Neural progenitor cell (in vitro differentiated cells): Measurements from ENCODE around the gene SLC41A1. TPM values are rescaled to one million over a fixed set of nuclear protein-coding genes. Genes with fewer than 3 reads are reported as not detected.

Source experiments
- DNase-seq: peaks from one replicate; pipeline ENCODE4 v3.0.0-alpha.2; 2016; ENCODE audit warnings: low spot score
- H2AFZ ChIP-seq: fragments of 200-600 bp; sonication (generic); replicated peaks from 2 replicates; pipeline ENCODE4 v1.6.1; 2016; ENCODE audit warnings: antibody characterized with exemption
- H3F3A ChIP-seq: fragments of 200-600 bp; sonication (generic); 2 replicates; pipeline ENCODE4 v1.6.1; 2016; ENCODE audit warnings: antibody characterized with exemption, low read depth
- H3K27ac ChIP-seq: fragments of 200-600 bp; sonication (generic); 2 replicates; pipeline ENCODE4 v1.5.1; 2016; ENCODE audit warnings: mild to moderate bottlenecking
- H3K27me3 ChIP-seq: fragments of 200-600 bp; sonication (generic); 2 replicates; pipeline ENCODE4 v1.6.1; 2016; ENCODE audit warnings: mild to moderate bottlenecking, moderate library complexity
- H3K36me3 ChIP-seq: fragments of 200-600 bp; sonication (generic); 2 replicates; pipeline ENCODE4 v1.5.1; 2016
- H3K4me1 ChIP-seq: fragments of 200-600 bp; sonication (generic); 2 replicates; pipeline ENCODE4 v1.6.1; 2016; ENCODE audit warnings: mixed run types
- H3K4me2 ChIP-seq: fragments of 200-600 bp; sonication (generic); 2 replicates; pipeline ENCODE4 v1.6.1; 2016
- H3K4me3 ChIP-seq: fragments of 200-600 bp; sonication (generic); 2 replicates; pipeline ENCODE4 v1.5.1; 2016
- H3K79me2 ChIP-seq: fragments of 200-600 bp; sonication (generic); 2 replicates; pipeline ENCODE4 v1.6.1; 2016; ENCODE audit warnings: low read depth
- H3K9ac ChIP-seq: fragments of 200-600 bp; sonication (generic); 2 replicates; pipeline ENCODE4 v1.6.1; 2016
- H3K9me3 ChIP-seq: fragments of 200-600 bp; sonication (generic); 2 replicates; pipeline ENCODE4 v1.5.1; 2016; ENCODE audit warnings: low read depth
- H4K20me1 ChIP-seq: fragments of 200-600 bp; sonication (generic); 2 replicates; pipeline ENCODE4 v1.6.1; 2016; ENCODE audit warnings: low read depth
- H3K27ac Mint-ChIP-seq: 3 replicates; pipeline ENCODE4 v1.8.0; 2021; ENCODE audit warnings: mixed read lengths
- H3K27me3 Mint-ChIP-seq: 2 replicates; pipeline ENCODE4 v1.8.0; 2022; ENCODE audit warnings: low read depth, mild to moderate bottlenecking, inconsistent platforms, moderate library complexity, mixed read lengths; ENCODE audit not compliant: insufficient read depth
- H3K36me3 Mint-ChIP-seq: 3 replicates; pipeline ENCODE4 v1.8.0; 2021; ENCODE audit warnings: mixed read lengths
- H3K4me1 Mint-ChIP-seq: 3 replicates; pipeline ENCODE4 v1.8.0; 2021; ENCODE audit warnings: mixed read lengths
- H3K4me3 Mint-ChIP-seq: 3 replicates; pipeline ENCODE4 v1.8.0; 2021; ENCODE audit warnings: mild to moderate bottlenecking, moderate library complexity, mixed read lengths
- H3K9me3 Mint-ChIP-seq: 3 replicates; pipeline ENCODE4 v1.8.0; 2020; ENCODE audit warnings: mixed read lengths
- CTCF ChIP-seq: fragments of 200-600 bp; sonication (generic); IDR thresholded peaks from 2 replicates; pipeline ENCODE4 v1.5.1; 2017; ENCODE audit warnings: antibody characterized with exemption, mild to moderate bottlenecking
- EZH2 ChIP-seq: fragments of 200-600 bp; sonication (generic); IDR thresholded peaks from 2 replicates; pipeline ENCODE4 v1.6.1; 2017; ENCODE audit warnings: antibody characterized with exemption, mild to moderate bottlenecking, moderate library complexity
- EZH2phosphoT487 ChIP-seq: fragments of 200-600 bp; sonication (generic); IDR thresholded peaks from 2 replicates; pipeline ENCODE4 v1.6.1; 2017; ENCODE audit warnings: antibody characterized with exemption
- total RNA-seq: library from RNA; depleted of rRNA; stranded (reverse); fragments of >200 nt; gene quantifications from 2 replicates; pipeline ENCODE4 v1.2.3, GENCODE V29; 2015; ENCODE audit warnings: low replicate concordance

The SLC41A1 gene
- total RNA-seq, 1 donor from 2014 or later = 10.4 TPM

DNA sequence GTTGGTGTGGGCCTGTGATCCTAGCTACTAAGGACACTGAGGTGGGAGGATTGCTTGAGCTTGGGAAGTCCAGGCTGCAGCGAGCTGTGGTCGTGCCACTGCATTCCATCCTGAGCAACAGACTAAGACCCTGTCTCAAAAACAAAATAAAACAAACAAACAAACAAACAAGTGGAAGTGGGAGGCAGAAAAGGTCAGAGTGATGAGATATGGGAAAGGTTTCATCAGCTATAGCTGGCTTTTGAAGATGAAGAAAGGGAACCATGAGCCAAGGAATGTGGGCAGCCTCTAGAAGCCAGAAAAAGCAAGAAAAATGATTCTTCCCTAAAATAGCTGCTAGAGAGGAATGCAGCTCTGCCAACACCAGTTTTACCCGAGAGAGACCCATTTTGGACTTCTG, 52.4 kb downstream of the SLC41A1 start:
- H3K4me1 ChIP-seq = no peaks in the 10 kb centered on the region
- no peaks in the 10 kb centered on the region for H3K79me2 ChIP-seq
- H3K9me3 Mint-ChIP-seq = no peaks in the 10 kb centered on the region
- no peak overlapping the region for H2AFZ ChIP-seq
- H3K27me3 Mint-ChIP-seq = peaks cover 4% of the 10 kb centered on the region
- H3K4me1 Mint-ChIP-seq = no peaks in the 10 kb centered on the region
- no peaks in the 10 kb centered on the region for H4K20me1 ChIP-seq
- no peaks in the 10 kb centered on the region for H3K27me3 ChIP-seq
- H3K4me3 ChIP-seq = no peak overlapping the region
- no peak overlapping the region for H3K9ac ChIP-seq
- no peaks in the 10 kb centered on the region for H3F3A ChIP-seq
- H3K4me3 Mint-ChIP-seq = no peak overlapping the region
- no peaks in the 10 kb centered on the region for H3K36me3 Mint-ChIP-seq
- H3K27ac ChIP-seq = no peak overlapping the region
- H3K4me2 ChIP-seq = no peak overlapping the region
- DNase-seq = no peak
- TF ChIP-seq EZH2 = no peak
- no peak for TF ChIP-seq CTCF
- no peak for TF ChIP-seq EZH2phosphoT487
- H3K36me3 ChIP-seq = no peaks in the 10 kb centered on the region
- H3K27ac Mint-ChIP-seq = no peak overlapping the region
- H3K9me3 ChIP-seq = no peaks in the 10 kb centered on the region

GRCh38 chr1:205756552-205756951, 56.4 kb downstream of the SLC41A1 start:
- Mint-ChIP-seq H3K27ac (no peak overlapping the region), H3K27me3 (peaks cover 2% of the 10 kb centered on the region), H3K4me1 (no peaks in the 10 kb centered on the region), H3K36me3 (no peaks in the 10 kb centered on the region), H3K9me3 (no peaks in the 10 kb centered on the region), H3K4me3 (no peak overlapping the region)
- TF ChIP-seq EZH2 (no peak), CTCF (no peak), EZH2phosphoT487 (no peak)
- Histone ChIP-seq H2AFZ (no peak overlapping the region), H3K9me3 (no peaks in the 10 kb centered on the region), H3F3A (peaks cover 4% of the 10 kb centered on the region), H4K20me1 (no peaks in the 10 kb centered on the region), H3K9ac (no peak overlapping the region), H3K36me3 (no peaks in the 10 kb centered on the region), H3K27ac (no peak overlapping the region), H3K79me2 (no peaks in the 10 kb centered on the region), H3K4me3 (no peak overlapping the region), H3K4me2 (no peak overlapping the region), H3K27me3 (no peaks in the 10 kb centered on the region), H3K4me1 (no peaks in the 10 kb centered on the region)
- DNase-seq = no peak

GRCh38 chr1:205754857-205755256, 58.1 kb downstream of the SLC41A1 start:
- H3K27me3 Mint-ChIP-seq = peaks cover 4% of the 10 kb centered on the region
- peaks cover 3% of the 10 kb centered on the region for H3K36me3 Mint-ChIP-seq
- Histone ChIP-seq H3K9ac (no peak overlapping the region), H3F3A (peaks cover 15% of the 10 kb centered on the region), H3K27me3 (no peaks in the 10 kb centered on the region), H3K36me3 (no peaks in the 10 kb centered on the region), H3K79me2 (no peaks in the 10 kb centered on the region), H3K9me3 (no peaks in the 10 kb centered on the region), H2AFZ (no peak overlapping the region), H3K27ac (no peak overlapping the region), H3K4me1 (no peaks in the 10 kb centered on the region), H3K4me3 (no peak overlapping the region), H3K4me2 (no peak overlapping the region), H4K20me1 (no peaks in the 10 kb centered on the region)
- peaks cover 11% of the 10 kb centered on the region for H3K4me1 Mint-ChIP-seq
- TF ChIP-seq EZH2phosphoT487 (no peak), CTCF (no peak), EZH2 (no peak)
- no peak overlapping the region for H3K27ac Mint-ChIP-seq
- no peak overlapping the region for H3K4me3 Mint-ChIP-seq
- DNase-seq = no peak
- no peaks in the 10 kb centered on the region for H3K9me3 Mint-ChIP-seq
